C4-2B (cell line): ENCODE results near the gene PDZD2.

Source experiments
- CTCF ChIP-seq: fragments of 450-650 bp; conservative IDR thresholded peaks from 2 replicates; pipeline ENCODE4 v1.5.1; 2017; ENCODE audit warnings: mild to moderate bottlenecking
- ZFX ChIP-seq: fragments of 450-650 bp; IDR thresholded peaks from 2 replicates; pipeline ENCODE4 v1.6.1; 2017

- TF ChIP-seq CTCF (no peak), ZFX (no peak)
These were observed 342.5 kb downstream of the PDZD2 start for GRCh38 chr5:31981361-31981945.
